ENCODE measurements around the gene KRT28.
A peak's percentile ranks its signal among the peaks of the same experiment; 100 is the strongest.

KRT28 gene, protein sequence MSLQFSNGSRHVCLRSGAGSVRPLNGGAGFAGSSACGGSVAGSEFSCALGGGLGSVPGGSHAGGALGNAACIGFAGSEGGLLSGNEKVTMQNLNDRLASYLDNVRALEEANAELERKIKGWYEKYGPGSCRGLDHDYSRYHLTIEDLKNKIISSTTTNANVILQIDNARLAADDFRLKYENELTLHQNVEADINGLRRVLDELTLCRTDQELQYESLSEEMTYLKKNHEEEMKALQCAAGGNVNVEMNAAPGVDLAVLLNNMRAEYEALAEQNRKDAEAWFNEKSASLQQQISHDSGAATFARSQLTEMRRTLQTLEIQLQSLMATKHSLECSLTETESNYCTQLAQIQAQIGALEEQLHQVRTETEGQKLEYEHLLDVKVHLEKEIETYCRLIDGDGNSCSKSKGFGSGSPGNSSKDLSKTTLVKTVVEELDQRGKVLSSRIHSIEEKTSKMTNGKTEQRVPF

DNA sequence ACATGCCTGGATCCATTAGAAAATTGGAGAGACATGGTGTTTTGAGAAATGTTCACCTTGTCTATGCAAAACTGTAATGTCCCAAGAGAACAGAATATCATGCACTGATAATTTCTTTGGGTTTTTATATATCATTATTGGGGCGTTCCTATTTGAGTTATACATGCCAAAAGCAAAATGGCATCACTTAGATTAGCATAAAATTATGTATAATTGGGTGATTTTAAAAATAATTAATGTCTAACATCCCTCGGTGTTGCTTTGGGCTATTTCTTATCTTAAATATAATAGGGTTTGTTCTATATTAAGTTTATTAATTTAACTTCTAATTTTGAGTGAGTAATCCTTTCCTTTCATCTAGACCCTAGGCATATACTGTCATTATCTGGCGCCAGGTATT, at the start of gene KRT28:
KRT28 (minus strand) TSS at position 101 of the 400 bp plus-strand sequence; CDS start at position 35, 66 bp downstream.
- DNase-seq: no peak

DNA sequence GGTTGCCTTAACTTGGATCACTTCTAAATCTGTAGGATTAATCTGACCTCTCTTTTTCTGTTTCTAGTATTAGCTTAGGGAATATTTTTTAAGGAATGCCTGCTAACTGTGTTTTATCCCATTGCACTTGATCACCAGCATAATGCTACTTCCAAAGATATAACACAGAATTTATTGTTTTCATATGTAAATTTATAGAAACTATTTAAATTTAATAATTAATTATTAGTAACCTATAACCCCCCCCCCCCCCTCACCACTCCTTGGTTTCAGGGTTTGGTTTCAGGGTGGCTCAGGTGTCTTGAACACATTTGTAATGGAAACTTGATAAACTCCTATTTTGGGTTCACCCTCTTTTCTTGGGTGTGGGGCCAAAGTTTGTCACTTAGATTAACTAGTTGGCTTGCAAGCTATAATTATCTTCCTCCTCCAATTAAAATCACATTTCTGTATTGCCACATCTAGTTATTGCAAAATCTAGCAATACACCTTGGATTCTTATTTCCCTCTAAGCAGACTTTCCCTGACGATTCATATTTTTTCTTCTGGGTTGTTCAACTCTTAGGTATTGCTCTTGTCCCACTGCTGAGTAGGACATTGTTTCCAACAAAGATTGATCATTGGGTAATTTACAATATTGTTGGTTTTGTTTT, 49.0 kb upstream of the KRT28 start:
- DNase-seq: no peak

DNA sequence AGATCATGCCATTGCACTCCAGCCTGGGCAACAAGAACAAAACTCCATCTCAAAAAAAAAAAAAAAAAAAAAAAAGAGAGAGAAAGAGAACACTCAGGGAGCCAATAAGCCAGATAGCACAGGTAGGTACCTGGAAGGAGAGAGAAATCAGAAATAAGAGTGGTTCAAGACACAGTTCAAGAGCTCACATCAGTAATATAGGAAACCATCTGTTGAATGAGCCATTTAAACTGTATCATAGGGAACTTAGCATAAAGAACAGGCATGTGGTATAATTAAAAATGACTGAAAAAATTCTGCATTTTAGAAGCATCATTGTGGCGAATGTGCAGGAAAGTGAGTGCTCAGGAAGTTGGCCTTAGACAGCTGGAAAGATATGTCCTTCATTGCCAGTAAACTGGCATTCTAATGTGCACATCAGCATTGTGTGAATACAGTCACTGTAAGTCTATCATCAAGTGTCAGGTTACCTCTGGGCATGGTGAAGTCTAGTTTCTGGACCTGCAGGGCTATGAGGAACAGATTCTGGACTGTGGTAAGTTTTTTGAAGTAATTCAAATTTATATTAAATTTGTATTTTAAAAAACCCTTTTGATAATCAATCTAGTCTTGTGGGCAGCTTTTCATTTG, 46.9 kb upstream of the KRT28 start:
- DNase-seq: no peak

DNA sequence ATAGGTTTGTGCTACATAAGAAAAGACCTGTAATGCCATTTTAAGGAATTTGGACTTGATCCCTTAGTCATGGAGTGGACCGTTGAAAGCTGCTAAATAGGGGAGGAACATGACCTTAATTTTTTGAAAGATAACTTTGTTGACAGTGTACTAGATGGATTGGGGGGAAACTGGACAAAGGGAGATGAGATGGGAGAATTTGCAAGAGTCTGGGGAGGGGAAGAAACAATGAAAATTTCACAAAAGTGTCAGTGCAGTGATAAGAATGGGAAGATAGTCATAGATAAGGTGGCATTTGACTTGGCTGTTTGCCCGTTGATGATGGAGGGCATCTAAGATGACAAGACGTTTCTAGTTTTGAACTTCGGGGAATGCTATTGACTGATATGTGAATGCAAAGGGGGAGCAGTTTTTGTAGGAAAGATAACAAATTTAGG, 44.9 kb upstream of the KRT28 start:
- DNase-seq: no peak

DNA sequence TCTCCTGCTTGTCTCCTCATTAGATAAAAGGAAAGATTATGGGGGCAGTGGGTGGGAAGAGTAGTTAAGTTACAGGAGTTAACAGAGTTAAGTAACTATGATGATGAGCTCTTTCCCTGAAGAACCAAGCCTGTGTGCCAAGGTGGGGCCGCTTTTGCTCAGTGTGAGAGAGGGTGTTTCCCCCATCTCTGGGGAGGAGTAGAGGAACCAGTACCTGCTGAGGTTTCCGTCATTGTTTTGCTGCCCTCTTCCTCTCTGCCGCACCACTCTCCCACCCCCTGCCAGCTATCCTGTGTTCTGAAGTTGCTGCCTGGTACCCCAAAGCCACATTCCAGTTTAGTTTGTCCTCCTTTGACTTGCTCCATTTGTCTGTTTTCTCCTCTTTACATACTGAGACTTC, 43.5 kb upstream of the KRT28 start:
- no peak for DNase-seq

DNA sequence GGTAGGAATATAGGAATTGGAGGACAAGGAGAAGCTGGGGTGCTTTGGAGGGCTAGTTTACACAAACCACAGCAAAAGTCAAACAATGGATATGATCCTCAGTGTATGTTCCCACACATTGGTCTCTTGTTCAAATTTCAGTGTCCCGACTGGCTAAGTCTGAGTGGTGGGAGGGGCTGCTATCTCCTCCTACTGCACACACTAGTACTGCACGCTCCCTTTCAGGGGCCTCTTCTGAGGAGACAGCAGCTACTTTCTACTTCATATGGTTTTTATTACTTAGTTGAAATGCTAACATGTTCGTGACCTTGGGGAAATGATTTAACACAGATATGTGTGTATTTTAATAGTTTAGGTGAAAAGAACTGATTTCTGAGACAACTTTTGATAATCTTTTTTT, 41.5 kb upstream of the KRT28 start:
- no peak for DNase-seq

DNA sequence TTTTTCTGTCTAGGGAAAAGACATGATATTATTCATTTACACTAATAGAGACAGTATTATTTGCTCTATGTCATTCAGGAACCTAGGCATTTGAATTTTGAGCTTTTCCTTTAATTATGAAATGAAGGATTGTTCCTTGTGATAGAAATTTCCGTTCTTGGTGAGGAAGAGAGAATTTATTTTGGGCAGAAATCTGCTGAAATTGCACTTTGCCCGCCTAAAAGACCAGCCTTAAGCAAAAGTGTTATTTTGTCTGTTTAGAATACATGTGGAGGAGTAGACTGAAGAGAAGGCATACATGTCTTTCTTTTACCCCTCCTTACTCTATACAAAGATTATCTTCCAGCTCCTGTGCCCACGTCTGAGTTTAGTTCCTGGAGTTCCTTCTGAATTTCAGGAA, 39.4 kb upstream of the KRT28 start:
- no peak for DNase-seq

DNA sequence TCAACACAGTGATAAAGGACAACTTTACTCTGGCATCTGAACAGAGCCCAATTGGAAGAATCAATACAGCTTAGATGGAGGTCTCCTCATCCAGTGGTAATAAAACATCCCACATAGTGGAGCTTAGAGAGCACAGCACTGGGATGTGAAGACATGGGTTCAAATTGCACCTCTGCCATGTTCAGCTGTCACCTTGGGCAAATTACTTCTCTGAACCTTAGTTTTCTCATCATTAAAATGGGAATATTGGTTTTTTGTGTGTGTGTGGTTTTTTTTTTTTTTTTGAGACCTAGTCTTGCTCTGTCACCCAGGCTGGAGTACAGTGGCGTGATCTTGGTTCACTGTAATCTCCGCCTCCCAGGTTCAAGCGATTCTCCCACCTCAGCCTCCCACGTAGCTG, 36.3 kb upstream of the KRT28 start:
- no peak for DNase-seq

DNA sequence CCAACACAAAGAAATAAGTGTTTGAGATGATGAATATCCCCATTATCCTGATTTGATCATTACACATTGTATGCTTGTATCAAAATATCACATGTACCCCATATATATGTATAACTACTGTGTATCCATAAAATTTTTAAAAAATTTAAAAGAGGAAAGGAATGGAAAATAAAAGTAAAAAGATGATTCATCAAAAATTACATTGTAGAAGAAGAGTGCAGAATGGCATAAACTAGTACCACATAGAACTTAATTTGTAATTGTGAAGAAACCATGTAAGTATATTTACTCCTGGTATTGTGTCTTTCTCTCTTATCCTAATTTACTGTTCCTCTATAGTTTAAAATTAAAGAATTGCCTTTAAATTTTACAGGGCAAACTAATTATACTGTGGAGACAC, 34.1 kb upstream of the KRT28 start:
- no peak for DNase-seq

DNA sequence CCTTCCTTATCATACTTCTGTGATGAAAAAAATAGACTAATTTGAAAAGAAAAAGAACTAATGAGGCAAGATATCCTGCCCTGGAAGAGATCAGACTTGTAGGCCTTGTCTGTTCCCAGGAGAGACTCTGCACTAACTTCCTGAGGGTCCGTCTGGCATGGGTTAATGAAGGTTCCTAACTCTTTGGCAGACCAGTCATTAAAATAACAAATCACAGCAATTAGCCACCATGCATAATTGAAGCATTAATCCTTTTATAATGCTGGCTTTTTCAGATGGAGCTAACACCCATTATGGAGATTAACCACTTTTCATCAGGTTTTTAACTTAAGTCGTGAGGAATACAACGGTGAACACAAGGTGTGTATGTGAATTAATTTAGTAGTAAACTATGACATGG, 33.1 kb upstream of the KRT28 start:
- no peak for DNase-seq

DNA sequence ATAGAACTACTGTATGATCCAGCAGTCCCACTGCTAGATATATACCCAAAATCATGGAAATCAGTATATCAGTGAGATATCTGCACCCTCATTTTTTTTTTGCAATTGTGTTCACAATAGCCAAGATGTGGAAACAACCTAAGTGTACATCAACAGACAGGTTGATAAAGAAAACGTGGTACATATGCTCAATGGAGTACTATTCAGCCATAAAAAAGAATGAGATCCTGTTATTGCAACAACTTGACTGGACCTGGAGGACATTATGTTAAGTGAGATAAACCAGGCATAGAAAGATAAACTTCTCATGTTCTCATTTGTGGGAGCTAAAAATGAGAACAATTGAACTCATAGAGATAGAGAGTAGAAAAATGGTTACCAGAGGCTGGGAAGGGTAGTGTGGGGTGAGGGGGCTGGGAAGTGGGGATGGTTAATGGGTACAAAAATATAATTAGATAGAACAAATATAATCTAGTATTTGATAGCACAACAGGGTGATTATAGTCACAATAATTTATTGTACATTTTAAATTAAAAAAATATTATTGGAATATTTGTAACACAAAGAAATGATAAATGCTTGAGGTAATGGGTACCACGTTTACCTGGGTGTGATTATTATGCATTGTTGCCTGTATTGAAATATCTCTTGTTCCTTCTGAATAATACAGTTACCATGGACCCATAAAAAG, 30.5 kb upstream of the KRT28 start:
- no peak for DNase-seq

DNA sequence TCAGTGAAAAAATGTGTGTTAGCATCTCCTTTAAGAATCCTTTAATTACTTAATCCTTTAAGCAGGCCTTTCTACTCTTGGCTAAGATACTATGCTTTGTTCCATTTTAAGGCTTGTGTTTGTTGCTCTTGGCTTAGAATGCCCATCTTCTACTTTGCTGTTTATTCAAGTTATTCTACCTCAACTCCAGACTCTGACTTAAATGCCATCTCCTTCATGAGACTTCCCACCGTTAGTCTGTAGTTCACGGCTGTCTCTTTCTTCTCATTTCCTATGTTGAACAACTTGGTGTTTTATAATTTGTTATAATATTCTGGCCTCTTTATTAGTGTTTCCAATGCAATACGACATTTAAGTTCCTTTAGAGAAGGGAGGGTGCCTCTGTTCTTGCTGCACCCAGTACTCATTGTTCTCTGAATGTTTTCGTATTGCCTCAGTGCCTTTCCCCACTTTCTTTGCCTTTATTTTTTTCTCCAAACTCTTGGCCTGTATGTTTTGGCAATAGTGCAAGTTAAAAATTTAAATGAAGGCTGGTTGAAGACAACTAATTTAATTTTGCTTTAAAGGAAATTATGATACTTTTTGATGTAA, 28.8 kb upstream of the KRT28 start:
- no peak for DNase-seq

DNA sequence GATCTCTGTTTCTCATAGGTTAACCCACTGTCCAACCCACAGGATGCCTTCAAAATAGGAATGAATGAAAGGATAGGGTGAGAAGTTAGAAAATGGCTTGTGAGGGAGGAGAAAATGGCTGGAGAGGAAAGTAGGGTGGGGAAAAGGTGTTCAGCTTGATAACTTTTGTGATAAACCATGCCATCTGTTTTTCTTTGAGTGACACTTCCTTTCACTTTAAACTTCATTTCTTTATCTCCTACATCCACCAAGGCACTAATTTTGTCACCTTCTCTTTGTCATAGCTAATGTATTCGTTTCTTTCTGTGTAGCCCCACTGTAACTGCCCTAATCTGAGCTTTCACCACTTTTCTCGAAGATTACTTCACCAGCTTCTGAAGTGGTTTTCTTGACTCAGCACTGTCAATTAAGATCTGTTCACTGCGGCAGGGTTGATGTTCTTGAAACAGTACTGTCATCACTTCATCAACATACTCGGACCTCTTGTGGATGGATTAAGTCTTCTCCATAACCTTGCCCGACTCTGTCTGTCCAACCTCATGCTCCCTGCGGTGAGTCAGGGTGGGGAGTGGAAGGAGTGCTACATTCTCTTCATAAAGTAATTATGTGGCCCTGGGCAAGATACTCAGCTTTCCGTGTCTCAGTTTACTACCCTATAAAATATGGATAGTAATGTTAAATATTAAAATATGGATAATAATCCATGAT, 28.1 kb upstream of the KRT28 start:
- no peak for DNase-seq

DNA sequence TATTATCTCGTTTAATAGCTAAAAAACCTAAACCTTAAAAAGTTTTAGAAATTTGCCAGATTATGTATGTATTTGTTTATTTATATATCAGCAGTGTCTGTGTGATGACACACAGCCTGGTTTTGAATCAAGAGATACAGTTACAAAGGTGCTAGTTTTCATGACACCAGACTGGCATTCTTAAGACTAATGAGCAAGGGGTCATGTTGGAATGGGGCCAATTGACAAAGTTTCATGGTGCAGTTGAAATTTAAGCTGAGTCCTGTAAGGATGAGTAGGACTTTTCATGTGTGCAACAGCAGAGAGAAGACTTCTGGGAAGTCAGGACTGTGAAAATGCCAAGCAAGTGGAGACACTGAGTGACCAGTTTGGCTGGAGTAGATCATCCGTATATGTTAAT, 25.8 kb upstream of the KRT28 start:
- no peak for DNase-seq

DNA sequence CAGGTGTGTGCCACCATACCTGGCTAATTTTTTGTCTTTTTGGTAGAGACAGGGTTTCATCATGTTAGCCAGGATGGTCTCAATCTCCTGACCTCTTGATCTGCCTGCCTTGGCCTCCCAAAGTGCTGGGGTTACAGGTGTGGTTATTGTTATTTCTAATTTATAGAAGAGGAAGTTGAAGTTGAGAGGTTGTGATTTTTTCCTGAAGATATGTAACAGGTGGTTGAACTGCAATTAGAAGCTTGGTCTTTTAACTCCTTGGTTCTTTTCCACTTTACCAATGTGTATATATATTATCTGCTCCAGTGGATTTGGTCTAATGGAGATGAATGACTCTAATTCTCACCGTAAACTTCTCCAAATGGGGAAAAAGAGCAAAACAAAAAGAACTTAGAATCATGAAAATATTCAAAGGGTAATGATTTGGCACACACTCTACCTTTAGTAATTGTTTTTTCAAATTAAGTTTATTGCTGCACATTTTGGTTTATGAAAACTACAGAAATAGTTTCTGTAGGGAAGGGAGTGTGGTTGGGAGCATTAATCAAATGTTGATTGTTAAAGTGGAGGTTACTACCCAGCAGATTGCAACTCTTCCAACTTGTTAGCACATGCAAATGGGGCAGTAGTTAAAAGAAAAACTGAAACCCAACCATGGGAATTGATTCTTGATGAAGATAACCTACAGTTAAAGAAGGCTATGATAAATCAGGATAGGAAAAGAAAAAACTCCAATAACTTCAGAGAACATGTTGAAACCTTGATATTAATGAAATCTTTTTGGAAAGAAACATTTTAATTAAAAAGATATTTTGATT, 24.5 kb upstream of the KRT28 start:
- DNase-seq: no peak

DNA sequence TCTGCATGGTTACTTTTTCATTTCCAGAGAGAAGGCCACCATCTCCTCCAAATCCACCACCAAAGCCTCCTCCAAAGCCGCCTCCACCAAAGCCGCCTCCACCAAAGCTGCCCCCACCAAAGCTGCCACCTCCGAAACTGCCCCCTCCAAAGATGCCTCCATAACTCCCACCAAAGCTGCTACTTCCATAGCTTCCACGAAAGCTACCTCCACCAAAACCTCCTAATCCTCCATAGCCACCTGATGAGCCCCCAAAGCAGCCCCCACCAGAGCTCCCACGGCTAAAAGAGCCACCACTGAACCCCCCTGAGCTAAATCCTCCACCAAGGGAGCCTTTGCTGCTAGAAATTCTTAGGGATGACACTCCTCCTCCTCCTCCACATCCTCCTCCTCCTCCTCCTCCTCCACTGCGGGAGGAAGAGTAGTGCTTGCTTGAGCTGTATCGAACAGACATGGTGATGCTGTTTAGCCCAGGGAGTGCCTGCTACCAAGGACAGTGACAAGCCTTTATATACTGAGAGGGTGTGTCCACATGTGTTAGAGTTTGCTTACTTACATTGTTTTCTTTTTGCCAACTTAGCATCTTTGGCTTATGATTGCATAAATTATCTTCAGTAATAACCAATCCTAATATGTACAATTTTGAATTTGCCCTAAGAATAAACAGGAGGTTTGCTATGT, 22.5 kb upstream of the KRT28 start, which contains the start of gene KRT10:
KRT10 (minus strand) TSS at position 483 of the 681 bp plus-strand sequence; CDS start at position 454, 29 bp downstream.
- DNase-seq: no peak

DNA sequence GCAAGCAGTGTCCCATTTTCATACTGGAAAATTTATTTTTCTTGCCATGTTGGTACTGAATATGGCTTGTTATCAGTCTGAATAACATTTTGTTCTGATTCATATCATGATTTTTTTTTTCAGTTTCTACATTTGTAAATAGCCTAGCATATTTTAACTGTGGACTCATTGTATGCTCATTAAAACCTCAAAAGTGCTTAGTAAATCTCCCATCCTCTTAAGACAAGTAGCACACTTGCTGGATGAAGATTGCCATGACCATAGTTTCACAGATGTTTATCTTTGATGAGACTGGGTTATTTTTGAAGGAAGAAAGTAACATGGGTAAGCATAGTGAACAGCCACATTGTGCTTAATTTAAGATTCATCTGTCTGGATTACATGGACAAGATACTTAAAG, 21.8 kb upstream of the KRT28 start:
- DNase-seq: no peak

DNA sequence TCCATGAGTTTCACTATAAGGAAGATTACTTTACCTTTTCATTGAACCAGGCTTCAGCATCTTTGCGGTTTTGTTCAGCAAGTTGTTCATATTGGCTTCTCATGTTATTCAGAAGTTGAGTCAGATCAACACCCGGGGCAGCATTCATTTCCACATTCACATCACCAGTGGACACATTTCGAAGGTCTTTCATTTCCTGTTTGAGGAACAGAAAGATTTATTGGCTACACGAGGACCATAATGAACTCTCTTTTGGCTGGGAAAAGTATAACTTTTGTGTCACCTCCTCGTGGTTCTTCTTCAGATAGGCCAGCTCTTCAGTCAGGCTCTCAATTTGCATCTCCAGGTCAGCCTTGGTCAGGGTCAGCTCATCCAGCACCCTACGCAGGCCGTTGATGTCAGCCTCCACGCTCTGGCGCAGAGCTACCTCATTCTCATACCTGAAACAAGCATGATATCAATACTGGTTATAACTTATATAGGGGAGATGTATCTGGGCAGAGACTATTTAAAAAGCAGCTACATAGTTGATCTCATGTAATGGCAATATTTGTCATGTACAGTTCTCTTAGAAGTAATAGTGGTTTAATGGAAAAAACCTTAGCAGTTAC, 20.6 kb upstream of the KRT28 start:
- peak; percentile 3 for DNase-seq

DNA sequence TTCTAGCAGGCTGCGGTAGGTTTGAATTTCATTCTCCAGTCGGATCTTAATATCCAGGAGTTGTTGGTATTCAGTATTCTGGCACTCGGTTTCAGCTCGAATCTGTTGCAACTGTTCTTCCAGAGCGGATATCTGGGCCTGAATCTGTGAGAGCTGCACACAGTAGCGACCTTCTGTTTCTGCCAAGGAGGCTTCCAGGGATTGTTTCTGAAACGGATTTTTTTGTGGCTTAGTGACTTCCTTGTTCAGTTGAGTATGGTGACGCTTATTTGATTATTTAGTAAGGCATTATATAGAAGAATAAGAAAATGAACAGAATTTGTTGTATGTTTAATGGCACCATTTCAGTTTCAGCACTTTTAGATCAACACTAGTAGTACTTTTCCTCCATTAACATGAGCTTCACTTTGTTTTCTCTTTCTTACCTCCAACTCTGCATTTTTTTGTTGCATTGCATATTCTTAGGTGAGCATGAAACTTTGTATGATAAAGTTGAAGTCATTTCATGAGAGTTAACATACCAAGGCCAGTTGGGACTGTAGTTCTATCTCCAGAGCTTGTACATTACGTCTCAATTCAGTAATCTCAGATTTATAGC, 19.9 kb upstream of the KRT28 start:
- DNase-seq: no peak
